ENCODE results near the gene TMEM158.

The TMEM158 gene

DNA sequence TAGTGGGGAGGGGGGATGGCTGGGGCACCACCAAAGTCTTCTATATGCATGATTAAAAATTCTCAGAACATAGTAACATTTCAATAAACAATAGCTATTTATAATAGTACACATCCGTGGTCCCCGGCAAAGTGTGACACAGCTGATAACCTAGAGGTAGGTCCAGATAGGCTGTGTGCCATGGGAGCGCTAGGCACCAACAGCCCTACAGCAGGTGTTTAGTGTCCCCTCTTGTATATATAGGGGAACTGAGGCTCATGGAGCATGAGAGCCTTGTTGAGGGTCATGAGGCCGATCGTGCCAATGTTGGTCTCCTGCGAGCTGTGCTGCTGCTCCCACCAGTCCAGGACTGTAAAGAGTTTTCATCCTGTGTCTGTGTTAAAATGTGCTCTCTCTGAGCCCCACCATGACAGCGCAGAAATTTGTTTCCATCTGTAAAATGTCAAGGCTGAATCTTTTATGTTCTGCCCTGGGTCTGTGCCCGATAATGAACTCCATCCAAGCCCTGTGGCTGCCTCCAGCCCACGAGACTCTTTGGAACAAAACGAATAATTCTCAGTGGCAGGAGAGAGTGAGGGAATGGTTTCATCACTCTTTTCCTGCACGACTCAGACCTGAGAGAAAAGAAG lies 14.5 kb downstream of the TMEM158 start:
- DNase-seq, result no peak
- no peak overlapping the region for H2AFZ ChIP-seq (ENCODE audit: low read length)
- TF ChIP-seq, protein P1, sequence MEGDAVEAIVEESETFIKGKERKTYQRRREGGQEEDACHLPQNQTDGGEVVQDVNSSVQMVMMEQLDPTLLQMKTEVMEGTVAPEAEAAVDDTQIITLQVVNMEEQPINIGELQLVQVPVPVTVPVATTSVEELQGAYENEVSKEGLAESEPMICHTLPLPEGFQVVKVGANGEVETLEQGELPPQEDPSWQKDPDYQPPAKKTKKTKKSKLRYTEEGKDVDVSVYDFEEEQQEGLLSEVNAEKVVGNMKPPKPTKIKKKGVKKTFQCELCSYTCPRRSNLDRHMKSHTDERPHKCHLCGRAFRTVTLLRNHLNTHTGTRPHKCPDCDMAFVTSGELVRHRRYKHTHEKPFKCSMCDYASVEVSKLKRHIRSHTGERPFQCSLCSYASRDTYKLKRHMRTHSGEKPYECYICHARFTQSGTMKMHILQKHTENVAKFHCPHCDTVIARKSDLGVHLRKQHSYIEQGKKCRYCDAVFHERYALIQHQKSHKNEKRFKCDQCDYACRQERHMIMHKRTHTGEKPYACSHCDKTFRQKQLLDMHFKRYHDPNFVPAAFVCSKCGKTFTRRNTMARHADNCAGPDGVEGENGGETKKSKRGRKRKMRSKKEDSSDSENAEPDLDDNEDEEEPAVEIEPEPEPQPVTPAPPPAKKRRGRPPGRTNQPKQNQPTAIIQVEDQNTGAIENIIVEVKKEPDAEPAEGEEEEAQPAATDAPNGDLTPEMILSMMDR (IDR thresholded peaks at IDR 0.05; ENCODE audit: low read length), result no peak

DNA sequence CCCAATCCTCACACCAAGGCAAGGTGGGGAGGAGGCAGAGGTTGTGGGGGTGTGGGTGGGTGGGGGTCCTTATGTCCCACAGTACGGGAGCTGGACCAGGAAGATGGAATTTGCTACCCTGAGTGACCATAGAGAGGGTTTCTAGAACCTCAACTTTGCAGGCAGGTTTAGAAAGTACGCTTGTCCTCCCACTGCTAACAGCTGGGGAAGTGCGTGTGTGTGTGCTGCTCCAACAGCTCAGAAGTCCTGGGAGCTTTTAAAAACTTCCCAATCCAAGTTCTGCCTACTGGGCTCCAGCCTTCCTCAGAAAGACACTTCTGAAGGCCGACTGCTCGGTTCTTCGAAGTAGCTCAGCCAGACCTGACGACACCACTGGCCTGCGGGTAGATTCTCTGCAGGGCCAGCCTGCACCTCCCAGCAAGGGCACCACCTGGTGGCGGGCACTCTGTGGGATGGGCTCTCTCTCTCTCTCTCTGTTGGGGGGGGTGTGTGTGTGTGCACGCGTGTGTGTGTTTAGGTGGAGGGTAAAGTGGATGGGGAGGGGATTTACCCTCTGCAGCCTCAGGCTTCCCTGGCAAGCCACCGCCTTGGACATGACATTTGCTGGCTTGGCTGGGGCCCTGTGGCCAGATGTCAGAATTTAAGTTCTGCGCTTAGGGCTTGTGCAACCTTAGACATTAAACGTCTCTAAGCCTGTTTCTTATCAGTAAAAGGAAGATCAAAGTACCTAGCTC lies 15.6 kb downstream of the TMEM158 start:
- H3K4me3 ChIP-seq (ENCODE audit: low read length), result no peak overlapping the region
- no peaks in the 10 kb centered on the region for H3K9me2 ChIP-seq (replicated peaks; ENCODE audit: insufficient read depth, low read length)
- H3K27ac ChIP-seq (ENCODE audit: low read length), result no peak overlapping the region
- H3F3A ChIP-seq (ENCODE audit: insufficient read depth, low read length), result no peaks in the 10 kb centered on the region
- no peaks in the 10 kb centered on the region for H4K20me1 ChIP-seq (ENCODE audit: insufficient read depth, low read length)
- TF ChIP-seq, protein P1 (IDR thresholded peaks at IDR 0.05; ENCODE audit: low read length), result peak; percentile 91
- TF ChIP-seq EZH2phosphoT487 (IDR thresholded peaks at IDR 0.05; ENCODE audit: low read length), result no peak
- no peaks in the 10 kb centered on the region for H3K36me3 ChIP-seq (replicated peaks; ENCODE audit: insufficient read depth, low read length)
- H3K9ac ChIP-seq (ENCODE audit: low read length), result no peak overlapping the region
- H3K9me3 ChIP-seq (replicated peaks; ENCODE audit: insufficient read depth, low read length), result no peaks in the 10 kb centered on the region
- H3K79me2 ChIP-seq (ENCODE audit: low read length), result no peaks in the 10 kb centered on the region
- H3K27me3 ChIP-seq (replicated peaks; ENCODE audit: insufficient read depth, low read length), result no peaks in the 10 kb centered on the region
- H3K4me2 ChIP-seq (ENCODE audit: low read depth, low read length), result no peak overlapping the region
- DNase-seq, result peak; percentile 71
- H3K4me1 ChIP-seq (ENCODE audit: low read length), result no peaks in the 10 kb centered on the region
- H2AFZ ChIP-seq (ENCODE audit: low read length), result peak overlapping the region; percentile 36; the same call in 1 of the 2 replicates

More for the DNA sequence above, 14.5 kb downstream of the TMEM158 start:
- H3K36me3 ChIP-seq (replicated peaks; ENCODE audit: insufficient read depth, low read length), result no peaks in the 10 kb centered on the region
- H3K27me3 ChIP-seq (replicated peaks; ENCODE audit: insufficient read depth, low read length), result no peaks in the 10 kb centered on the region
- H3K4me3 ChIP-seq (ENCODE audit: low read length), result no peak overlapping the region
- H3F3A ChIP-seq (ENCODE audit: insufficient read depth, low read length), result no peaks in the 10 kb centered on the region
- H3K4me1 ChIP-seq (ENCODE audit: low read length), result no peaks in the 10 kb centered on the region
- H3K9me3 ChIP-seq (replicated peaks; ENCODE audit: insufficient read depth, low read length), result no peaks in the 10 kb centered on the region
- H3K9me2 ChIP-seq (replicated peaks; ENCODE audit: insufficient read depth, low read length), result no peaks in the 10 kb centered on the region
- H3K79me2 ChIP-seq (ENCODE audit: low read length), result no peaks in the 10 kb centered on the region
- H3K9ac ChIP-seq (ENCODE audit: low read length), result no peak overlapping the region
- no peak overlapping the region for H3K4me2 ChIP-seq (ENCODE audit: low read depth, low read length)
- no peaks in the 10 kb centered on the region for H4K20me1 ChIP-seq (ENCODE audit: insufficient read depth, low read length)
- no peak overlapping the region for H3K27ac ChIP-seq (ENCODE audit: low read length)

DNA sequence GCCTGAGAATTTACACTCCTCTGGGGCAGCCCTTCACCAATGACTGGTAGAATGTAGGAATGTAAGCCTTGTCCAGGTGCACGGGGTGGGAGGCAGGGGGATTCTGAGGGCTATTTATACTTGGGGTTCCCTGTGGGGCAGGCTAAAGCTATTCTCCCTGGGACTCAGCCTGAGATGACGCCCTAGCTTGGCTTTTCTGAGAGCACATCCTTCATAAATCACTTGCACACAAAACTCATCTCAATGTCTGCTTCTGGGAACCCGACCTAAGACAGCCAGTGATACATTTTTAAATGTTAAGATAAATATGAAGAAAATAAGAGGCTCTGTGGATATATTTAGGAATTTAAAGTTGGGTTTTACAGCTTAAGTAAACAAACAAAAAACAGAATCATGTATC lies 16.6 kb downstream of the TMEM158 start:
- H3K9me2 ChIP-seq (replicated peaks; ENCODE audit: insufficient read depth, low read length), result no peaks in the 10 kb centered on the region
- H3K9ac ChIP-seq (ENCODE audit: low read length), result no peak overlapping the region
- H3K4me2 ChIP-seq (ENCODE audit: low read depth, low read length), result no peak overlapping the region
- H3K4me1 ChIP-seq (ENCODE audit: low read length), result 0 out of 2 replicates have a peak, but pooled peaks cover 4% of the 10 kb centered on the region
- H3K27me3 ChIP-seq (replicated peaks; ENCODE audit: insufficient read depth, low read length), result no peaks in the 10 kb centered on the region
- no peaks in the 10 kb centered on the region for H3K9me3 ChIP-seq (replicated peaks; ENCODE audit: insufficient read depth, low read length)
- no peak for DNase-seq
- TF ChIP-seq EZH2phosphoT487 (IDR thresholded peaks at IDR 0.05; ENCODE audit: low read length) (no peak), EZH2 (optimal IDR thresholded peaks at IDR 0.05; ENCODE audit: low read depth, low read length) (no peak)
- TF ChIP-seq, protein P1 (IDR thresholded peaks at IDR 0.05; ENCODE audit: low read length), result no peak
- no peaks in the 10 kb centered on the region for H3K36me3 ChIP-seq (replicated peaks; ENCODE audit: insufficient read depth, low read length)
- no peak overlapping the region for H2AFZ ChIP-seq (ENCODE audit: low read length)
- H3K4me3 ChIP-seq (ENCODE audit: low read length), result no peak overlapping the region
- H3K79me2 ChIP-seq (ENCODE audit: low read length), result no peaks in the 10 kb centered on the region
- no peaks in the 10 kb centered on the region for H3F3A ChIP-seq (ENCODE audit: insufficient read depth, low read length)
- no peak overlapping the region for H3K27ac ChIP-seq (ENCODE audit: low read length)
- no peaks in the 10 kb centered on the region for H4K20me1 ChIP-seq (ENCODE audit: insufficient read depth, low read length)
